DND-41 (cell line): ENCODE data around the gene FUT1.

ENCODE experiments used
- ATAC-seq: fragments of 200-7000 bp; cut with Tn5 transposase; 3 replicates; pipeline ENCODE4 v1.9.1; 2021; ENCODE audit warnings: low read depth; ENCODE audit not compliant: insufficient read depth
- DNase-seq: peaks from one replicate; pipeline ENCODE4 v3.0.0-alpha.2; 2020
- H2AFZ ChIP-seq: 2 replicates; pipeline ENCODE4 v1.6.0; 2012; ENCODE audit warnings: low read depth, low read length
- H3K27ac ChIP-seq: 2 replicates; pipeline ENCODE4 v1.5.1; 2012; ENCODE audit warnings: low read length, inconsistent platforms
- H3K27me3 ChIP-seq: fragments of 200-600 bp; sonication (generic); 2 replicates; pipeline ENCODE4 v1.6.0; 2012; ENCODE audit warnings: low read length, mild to moderate bottlenecking, inconsistent platforms; ENCODE audit not compliant: insufficient read depth, poor library complexity
- H3K36me3 ChIP-seq: 2 replicates; pipeline ENCODE4 v1.5.1; 2012; ENCODE audit warnings: low read length, inconsistent platforms; ENCODE audit not compliant: insufficient read depth
- H3K4me1 ChIP-seq: 2 replicates; pipeline ENCODE4 v1.5.1; 2012; ENCODE audit warnings: mild to moderate bottlenecking, low read length; ENCODE audit not compliant: insufficient read depth
- H3K4me2 ChIP-seq: 2 replicates; pipeline ENCODE4 v1.6.0; 2012; ENCODE audit warnings: mild to moderate bottlenecking, moderate library complexity, low read length, inconsistent platforms; ENCODE audit not compliant: insufficient read depth
- H3K4me3 ChIP-seq, 2 experiments: fragments of 200-600 bp in 1 of 2; shearing (Covaris generic) in 1 of 2; 2 replicates each; pipeline ENCODE4 v1.5.1; 2012 to 2016; ENCODE audit warnings: inconsistent platforms in 2 of 2, low read length in 2 of 2, mild to moderate bottlenecking in 2 of 2, low read depth in 1 of 2, moderate library complexity in 1 of 2
- H3K79me2 ChIP-seq: 2 replicates; pipeline ENCODE4 v1.6.0; 2012; ENCODE audit warnings: low read length, inconsistent platforms; ENCODE audit not compliant: insufficient read depth
- H3K9ac ChIP-seq: 2 replicates; pipeline ENCODE4 v1.6.0; 2012; ENCODE audit warnings: low read depth, mild to moderate bottlenecking, inconsistent platforms, low read length, moderate library complexity
- H3K9me3 ChIP-seq: 2 replicates; pipeline ENCODE4 v1.5.1; 2012; ENCODE audit warnings: low read length, moderate library complexity, mild to moderate bottlenecking, inconsistent platforms; ENCODE audit not compliant: insufficient read depth, severe bottlenecking
- H4K20me1 ChIP-seq: 2 replicates; pipeline ENCODE4 v1.6.0; 2012; ENCODE audit warnings: low read length; ENCODE audit not compliant: insufficient read depth
- CTCF ChIP-seq: IDR thresholded peaks from 2 replicates; pipeline ENCODE4 v1.5.1; 2012; ENCODE audit warnings: borderline replicate concordance, low read length, moderate library complexity, mild to moderate bottlenecking; ENCODE audit not compliant: poor library complexity, severe bottlenecking; ENCODE audit errors: extremely low read depth
- EZH2 ChIP-seq: IDR thresholded peaks from 3 replicates; pipeline ENCODE4 v1.6.1; 2012; ENCODE audit warnings: borderline replicate concordance, low read depth, mild to moderate bottlenecking, moderate library complexity, low read length, inconsistent platforms; ENCODE audit not compliant: severe bottlenecking

FUT1 gene

DNA sequence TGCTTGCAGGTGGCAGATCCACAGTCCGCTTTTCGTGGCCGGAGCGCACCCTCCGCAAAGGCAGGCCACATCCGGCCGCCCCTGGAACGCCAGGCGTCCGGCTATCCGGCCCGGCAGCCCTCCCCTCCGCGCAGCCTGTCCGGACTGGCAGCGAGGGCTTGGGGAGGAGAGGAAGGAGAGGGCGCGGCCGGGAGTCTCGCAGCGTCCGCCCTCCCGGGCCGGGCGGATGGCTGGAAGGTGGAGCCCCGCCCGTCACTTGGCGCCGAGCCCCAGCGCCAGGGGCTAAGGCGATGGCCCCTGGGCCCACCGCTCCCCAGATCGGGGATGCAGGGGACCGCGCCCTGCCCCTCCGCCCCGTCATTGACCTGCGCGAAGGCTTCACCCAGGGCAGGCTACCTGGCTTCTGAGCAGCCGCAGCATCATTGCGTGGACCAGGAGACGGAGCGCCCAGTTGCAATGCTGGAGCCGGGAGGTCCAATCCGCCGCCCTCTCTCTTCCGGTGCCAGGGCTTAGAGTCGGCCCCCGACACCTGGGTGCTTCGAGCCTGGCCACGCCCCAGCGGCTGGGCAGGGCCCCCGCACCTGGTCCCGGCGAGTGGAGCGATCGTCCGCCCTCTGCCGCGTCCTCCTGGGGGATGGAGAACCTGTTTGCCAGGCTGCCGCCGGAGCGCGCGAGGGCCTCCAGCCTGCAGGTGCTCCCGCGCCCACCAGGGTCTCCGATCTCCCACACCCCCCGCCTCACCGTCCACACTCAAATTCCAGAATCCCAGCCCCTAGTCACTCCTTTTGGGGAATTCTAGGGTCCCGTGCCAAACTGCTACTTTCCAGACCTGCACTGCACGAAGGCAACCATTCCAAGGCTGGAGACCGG is at the start of gene FUT1:
FUT1 (minus strand) TSS at position 146 of the 870 bp plus-strand sequence. CDS start 1,360 bp downstream, outside the sequence.
- TF ChIP-seq CTCF, result no peak
- Histone ChIP-seq H3K36me3 (no peaks in the 10 kb centered on the region), H3K27me3 (peaks cover 16% of the 10 kb centered on the region), H2AFZ (peak within 1 kb of the TSS; percentile 19; the same call in 1 of the 2 replicates), H3K9ac (no peak within 1 kb of the TSS), H3K4me1 (peaks cover 10% of the 10 kb centered on the region), H3K79me2 (no peaks in the 10 kb centered on the region), H3K9me3 (no peaks in the 10 kb centered on the region), H3K27ac (no peak within 1 kb of the TSS), H3K4me2 (peak within 1 kb of the TSS; percentile 51; the same call in 1 of the 2 replicates), H4K20me1 (no peaks in the 10 kb centered on the region), H3K4me3 (peak within 1 kb of the TSS in 1 of 2 experiments; percentile 27; a peak in 1 of 4 replicates)
- ATAC-seq (peak; percentile 34; the same call in 2 of the 3 replicates), DNase-seq (no peak)

- Histone ChIP-seq H3K4me1 (peaks cover 20% of the 10 kb centered on the region), H4K20me1 (no peaks in the 10 kb centered on the region), H3K4me2 (no peak overlapping the region), H3K9me3 (no peaks in the 10 kb centered on the region), H3K4me3 (no peak overlapping the region), H3K27ac (peak overlapping the region; percentile 3; the same call in 1 of the 2 replicates), H3K9ac (0 out of 2 replicates have a peak overlapping the region, but pooled peaks have one; percentile 14), H3K27me3 (no peaks in the 10 kb centered on the region), H3K79me2 (no peaks in the 10 kb centered on the region), H3K36me3 (0 out of 2 replicates have a peak, but pooled peaks cover 14% of the 10 kb centered on the region), H2AFZ (no peak overlapping the region)
- DNase-seq, result no peak
- ATAC-seq, result no peak
- TF ChIP-seq CTCF (no peak), EZH2 (no peak)
These were observed 47.2 kb upstream of the FUT1 start for GRCh38 chr19:48799358-48800300.

DNA sequence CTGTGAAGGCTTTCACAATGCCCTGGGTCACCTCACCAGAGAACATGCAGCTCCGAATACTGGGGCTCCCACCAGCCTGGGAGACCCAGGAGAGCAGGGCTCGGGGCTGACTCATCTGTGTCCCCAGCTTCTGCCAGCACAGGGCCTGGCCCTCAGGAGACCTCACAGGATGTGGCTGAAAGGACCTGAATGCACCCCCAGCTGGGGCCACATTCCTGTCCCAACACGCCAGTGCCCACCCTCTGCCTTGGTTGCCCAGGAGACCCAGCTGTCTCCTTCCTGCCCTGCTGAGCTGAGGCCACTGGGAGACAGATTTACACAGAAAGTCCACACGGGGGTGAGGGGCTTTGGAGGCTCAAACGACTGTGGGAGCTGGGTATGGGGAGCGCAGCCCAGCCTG is 46.5 kb upstream of the FUT1 start:
- Histone ChIP-seq H3K79me2 (no peaks in the 10 kb centered on the region), H3K4me3 (no peak overlapping the region), H3K27ac (peak overlapping the region; percentile 3; the same call in 1 of the 2 replicates), H3K36me3 (0 out of 2 replicates have a peak, but pooled peaks cover 12% of the 10 kb centered on the region), H3K27me3 (no peaks in the 10 kb centered on the region), H3K9me3 (no peaks in the 10 kb centered on the region), H4K20me1 (no peaks in the 10 kb centered on the region), H3K4me2 (no peak overlapping the region), H3K4me1 (peaks cover 24% of the 10 kb centered on the region), H2AFZ (no peak overlapping the region), H3K9ac (0 out of 2 replicates have a peak overlapping the region, but pooled peaks have one; percentile 14)
- no peak for TF ChIP-seq CTCF
- TF ChIP-seq EZH2, result no peak
- DNase-seq (peak; percentile 53), ATAC-seq (no peak)
